HCT116 (cell line): Measurements from ENCODE around the gene CCDC8. TPM values are rescaled to one million over a fixed set of nuclear protein-coding genes. Genes with fewer than 3 reads are reported as not detected.

Experiments used
- ATAC-seq: fragments of 200-7000 bp; cut with Tn5 transposase; 2 replicates; pipeline ENCODE4 v1.9.1; 2020; ENCODE audit warnings: mild to moderate bottlenecking, moderate library complexity
- BruUV-seq: library from RNA; stranded (reverse); fragments of 400-500 nt; replicated peaks from 2 replicates; lab custom pipeline; 2021; lab: Mats Ljungman, UMichigan
- CTCF ChIA-PET: fragments of 300-600 bp; sonication (Branson Sonifier 250); formaldehyde crosslinking; loops from one replicate; lab custom pipeline; 2021; ENCODE audit warnings: antibody characterized with exemption; lab: Charles Lee
- POLR2A ChIA-PET: fragments of 300-600, 350-600 bp; sonication (Branson Sonifier 250); formaldehyde crosslinking; loops from one replicate; lab custom pipeline; 2021; ENCODE audit warnings: antibody characterized with exemption; lab: Charles Lee
- RAD21 ChIA-PET, 2 experiments: fragments of 300-600 bp; sonication (Branson Sonifier 250); formaldehyde crosslinking; loops; one replicate each; lab custom pipeline; 2023; ENCODE audit warnings: low total read pairs in 2 of 2; ENCODE audit not compliant: uncharacterized antibody in 2 of 2, unreplicated experiment in 2 of 2, low non-redundant PET in 1 of 2; lab: Charles Lee
- DNase-seq: peaks from one replicate; pipeline ENCODE4 v3.0.0-alpha.2; 2010; ENCODE audit warnings: low read depth, low spot score
- H2AFZ ChIP-seq: fragments of 200-600 bp; shearing (Covaris generic), sonication (generic); 2 replicates; pipeline ENCODE4 v1.6.1; 2017; ENCODE audit warnings: low read depth, mixed run types, mixed read lengths, antibody characterized with exemption, low read length; ENCODE audit not compliant: poor library complexity, severe bottlenecking
- H3K27ac ChIP-seq: 2 replicates; pipeline ENCODE4 v1.5.1; 2012; ENCODE audit warnings: low read depth, low read length
- H3K27me3 ChIP-seq: fragments of 200-600 bp; sonication (generic); 2 replicates; pipeline ENCODE4 v1.6.1; 2016; ENCODE audit warnings: mixed run types, low read length, mixed read lengths; ENCODE audit not compliant: insufficient read depth
- H3K36me3 ChIP-seq, 2 experiments: fragments of 200-500 bp in 1 of 2; fragments of 200-600 bp in 1 of 2; sonication (Bioruptor generic) in 1 of 2; sonication (generic) in 1 of 2; 2 replicates each; pipeline versions ENCODE4 v1.5.1 to v1.6.1; 2014 to 2016; ENCODE audit warnings: low read length in 2 of 2, inconsistent platforms in 1 of 2, mixed read lengths in 1 of 2, mixed run types in 1 of 2; ENCODE audit not compliant: insufficient read depth in 2 of 2, control insufficient read depth in 1 of 2
- H3K4me1 ChIP-seq, 2 experiments: fragments of 200-600 bp in 1 of 2; sonication (generic) in 1 of 2; 2 replicates each; pipeline versions ENCODE4 v1.5.1 to v1.6.1; 2012 to 2017; ENCODE audit warnings: low read length in 2 of 2, inconsistent platforms in 1 of 2, mild to moderate bottlenecking in 1 of 2, mixed read lengths in 1 of 2, mixed run types in 1 of 2, moderate library complexity in 1 of 2; ENCODE audit not compliant: insufficient read depth in 2 of 2, control insufficient read depth in 1 of 2
- H3K4me2 ChIP-seq: fragments of 200-600 bp; sonication (generic); 2 replicates; pipeline ENCODE4 v1.6.1; 2017; ENCODE audit warnings: mixed run types, low read length, mixed read lengths
- H3K4me3 ChIP-seq, 2 experiments: fragments of 200-600 bp in 1 of 2; sonication (generic) in 1 of 2; replicated peaks in 1 of 2; 2 replicates each; pipeline ENCODE4 v1.5.1; 2011 to 2016; ENCODE audit warnings: low read length in 2 of 2, control low read depth in 1 of 2, low read depth in 1 of 2, mild to moderate bottlenecking in 1 of 2, mixed read lengths in 1 of 2, mixed run types in 1 of 2
- H3K79me2 ChIP-seq: fragments of 200-600 bp; sonication (generic); 2 replicates; pipeline ENCODE4 v1.6.1; 2017; ENCODE audit warnings: mild to moderate bottlenecking, mixed run types, low read length, moderate library complexity, mixed read lengths; ENCODE audit not compliant: insufficient read depth
- H3K9ac ChIP-seq: fragments of 200-600 bp; sonication (generic); 2 replicates; pipeline ENCODE4 v1.6.1; 2016; ENCODE audit warnings: low read length, mixed read lengths
- H3K9me2 ChIP-seq: fragments of 200-600 bp; sonication (generic), shearing (Covaris generic); 2 replicates; pipeline ENCODE4 v1.6.1; 2017; ENCODE audit warnings: mixed run types, mild to moderate bottlenecking, moderate library complexity; ENCODE audit not compliant: insufficient read depth
- H3K9me3 ChIP-seq, 2 experiments: fragments of 200-500 bp in 1 of 2; fragments of 200-600 bp in 1 of 2; sonication (Bioruptor generic) in 1 of 2; sonication (generic) in 1 of 2; 2 replicates each; pipeline ENCODE4 v1.6.1; 2014 to 2017; ENCODE audit warnings: low read length in 2 of 2, mixed read lengths in 2 of 2, inconsistent platforms in 1 of 2, low read depth in 1 of 2, mild to moderate bottlenecking in 1 of 2, mixed run types in 1 of 2, moderate library complexity in 1 of 2; ENCODE audit not compliant: control insufficient read depth in 1 of 2, insufficient read depth in 1 of 2
- H4K20me1 ChIP-seq: fragments of 200-600 bp; sonication (generic), shearing (Covaris generic); 2 replicates; pipeline ENCODE4 v1.6.1; 2017; ENCODE audit warnings: mixed run types, mild to moderate bottlenecking, moderate library complexity; ENCODE audit not compliant: insufficient read depth
- ATF3 ChIP-seq: IDR thresholded peaks from 2 replicates; pipeline ENCODE4 v1.6.1; 2012
- CBX3 ChIP-seq: IDR thresholded peaks from 2 replicates; pipeline ENCODE4 v1.6.1; 2012; ENCODE audit warnings: low read depth
- CEBPB ChIP-seq: IDR thresholded peaks from 2 replicates; pipeline ENCODE4 v1.6.1; 2012; ENCODE audit warnings: low read depth
- CTCF ChIP-seq, 3 experiments: fragments of 200-600 bp in 1 of 3; sonication (generic) in 1 of 3; IDR thresholded peaks in 2 of 3; conservative IDR thresholded peaks in 1 of 3; 2 replicates each; pipeline ENCODE4 v1.5.1; 2012 to 2017; ENCODE audit warnings: low read depth in 2 of 3, low read length in 2 of 3, antibody characterized with exemption in 1 of 3, borderline replicate concordance in 1 of 3, control low read depth in 1 of 3, mild to moderate bottlenecking in 1 of 3, mixed read lengths in 1 of 3, mixed run types in 1 of 3, moderate library complexity in 1 of 3; ENCODE audit not compliant: insufficient read depth in 1 of 3
- EGR1 ChIP-seq: IDR thresholded peaks from 2 replicates; pipeline ENCODE4 v1.6.1; 2012; ENCODE audit warnings: low read depth
- ELF1 ChIP-seq: IDR thresholded peaks from 2 replicates; pipeline ENCODE4 v1.6.1; 2012; ENCODE audit warnings: low read depth, borderline replicate concordance
- EZH2phosphoT487 ChIP-seq: fragments of 200-600 bp; IDR thresholded peaks from 2 replicates; pipeline ENCODE4 v1.6.1; 2018; ENCODE audit warnings: antibody characterized with exemption, borderline replicate concordance
- FOSL1 ChIP-seq: IDR thresholded peaks from 2 replicates; pipeline ENCODE4 v1.6.1; 2012; ENCODE audit warnings: low read depth
- JUND ChIP-seq: IDR thresholded peaks from 2 replicates; pipeline ENCODE4 v1.6.1; 2012
- MAX ChIP-seq: IDR thresholded peaks from 2 replicates; pipeline ENCODE4 v1.6.1; 2012
- POLR2AphosphoS5 ChIP-seq: IDR thresholded peaks from 2 replicates; pipeline ENCODE4 v1.6.1; 2011; ENCODE audit warnings: mild to moderate bottlenecking, low read depth, low read length, moderate library complexity
- RAD21 ChIP-seq: IDR thresholded peaks from 2 replicates; pipeline ENCODE4 v1.6.1; 2012; ENCODE audit warnings: low read depth, mild to moderate bottlenecking
- SIN3A ChIP-seq: IDR thresholded peaks from 2 replicates; pipeline ENCODE4 v1.6.1; 2012; ENCODE audit warnings: low read depth
- SRF ChIP-seq: IDR thresholded peaks from 2 replicates; pipeline ENCODE4 v1.6.1; 2012; ENCODE audit warnings: low read depth
- YY1 ChIP-seq: IDR thresholded peaks from 2 replicates; pipeline ENCODE4 v1.6.1; 2011; ENCODE audit warnings: low read length, low read depth, moderate library complexity, mild to moderate bottlenecking; ENCODE audit not compliant: insufficient replicate concordance; ENCODE audit errors: extremely low read depth
- intact Hi-C: fragments of 100-400 bp; cut with micrococcal nuclease; formaldehyde crosslinking; loops from 2 replicates; pipeline ENCODE4 v1.10.0; 2022
- total RNA-seq: library from RNA; stranded (reverse); gene quantifications from one replicate; pipeline ENCODE4 v1.2.1, GENCODE V29; 2021; ENCODE audit not compliant: unreplicated experiment
- TF ChIP-seq, protein P1 (sequence below): IDR thresholded peaks from 2 replicates; pipeline ENCODE4 v1.6.1; 2011; ENCODE audit warnings: mild to moderate bottlenecking, low read length, moderate library complexity; ENCODE audit not compliant: insufficient replicate concordance; ENCODE audit errors: extremely low read depth

Gene CCDC8
- total RNA-seq, 1 experiment from 2014 or later = 0.10 TPM

- Histone ChIP-seq H4K20me1 (no peaks in the 10 kb centered on the region), H3K4me3 (no peak overlapping the region), H3K9me3 (no peaks in the 10 kb centered on the region), H3K79me2 (no peaks in the 10 kb centered on the region), H3K4me2 (peak overlapping the region; percentile 69), H3K9me2 (no peaks in the 10 kb centered on the region), H3K36me3 (no peaks in the 10 kb centered on the region), H3K9ac (no peak overlapping the region), H3K4me1 (peaks cover 3 to 6% of the 10 kb centered on the region in 2 experiments; a peak in 3 of 4 replicates), H3K27me3 (no peaks in the 10 kb centered on the region), H2AFZ (peak overlapping the region; percentile 67), H3K27ac (no peak overlapping the region)
- intact Hi-C loops = no loop called here
- 0 out of 2 replicates have a peak, but pooled peaks have one; percentile 28 for TF ChIP-seq CBX3
- no peak for TF ChIP-seq EGR1
- no peak for TF ChIP-seq YY1
- peak; percentile 28; the same call in 1 of the 2 replicates for TF ChIP-seq JUND
- peak; percentile 38; the same call in 1 of the 2 replicates for TF ChIP-seq FOSL1
- no peak for TF ChIP-seq CEBPB
- ChIA-PET POLR2A (no interaction called here), RAD21 (no interaction called here), CTCF (no interaction called here)
- DNase-seq (no peak), ATAC-seq (peak; percentile 52)
- no TSS peak for BruUV-seq
These were observed 29.6 kb upstream of the CCDC8 start for GRCh38 chr19:46442808-46443450.

DNA sequence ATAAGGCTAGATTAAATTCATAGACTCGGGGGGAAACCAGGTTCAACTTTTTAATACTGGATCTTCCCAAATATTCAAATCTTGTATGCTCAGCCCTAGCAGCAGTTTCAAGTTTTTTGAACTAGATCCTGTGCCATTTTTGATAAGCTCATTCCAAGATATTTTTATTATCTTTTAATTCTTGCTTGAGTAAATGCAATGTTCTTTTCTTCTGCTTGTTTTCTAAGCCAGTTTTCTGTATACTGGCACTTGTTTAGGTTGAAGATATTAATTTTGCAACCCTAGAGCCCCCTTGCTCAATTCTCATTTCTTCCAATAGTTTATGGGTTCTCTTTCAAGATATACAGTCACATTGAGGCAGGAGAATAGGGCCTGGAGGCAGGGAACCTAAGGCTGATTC is 28.5 kb upstream of the CCDC8 start:
- Histone ChIP-seq H3K27ac (no peak overlapping the region), H3K9ac (no peak overlapping the region), H2AFZ (no peak overlapping the region), H3K9me2 (no peaks in the 10 kb centered on the region), H3K4me1 (peaks cover 3 to 6% of the 10 kb centered on the region in 2 experiments; a peak in 3 of 4 replicates), H3K36me3 (no peaks in the 10 kb centered on the region), H4K20me1 (no peaks in the 10 kb centered on the region), H3K79me2 (no peaks in the 10 kb centered on the region), H3K4me2 (no peak overlapping the region), H3K27me3 (no peaks in the 10 kb centered on the region), H3K4me3 (no peak overlapping the region), H3K9me3 (no peaks in the 10 kb centered on the region)
- POLR2A ChIA-PET = no interaction called here
- DNase-seq (no peak), ATAC-seq (no peak)
- RAD21 ChIA-PET = no interaction called here
- no TSS peak for BruUV-seq
- CTCF ChIA-PET = no interaction called here
- intact Hi-C loops = no loop called here
- TF ChIP-seq CEBPB (no peak), SIN3A (no peak), ATF3 (no peak), RAD21 (no peak), EGR1 (no peak), EZH2phosphoT487 (no peak), MAX (no peak), SRF (no peak), FOSL1 (no peak), POLR2AphosphoS5 (no peak), CTCF (IDR thresholded peaks at IDR 0.05 in 2 of 3, conservative IDR thresholded peaks at IDR 0.05 in 1 of 3; ENCODE audit: borderline replicate concordance in 1 of 3, insufficient read depth in 1 of 3, low read depth in 2 of 3, low read length in 2 of 3) (no peak), YY1 (no peak), ELF1 (no peak)
- TF ChIP-seq, protein P1, sequence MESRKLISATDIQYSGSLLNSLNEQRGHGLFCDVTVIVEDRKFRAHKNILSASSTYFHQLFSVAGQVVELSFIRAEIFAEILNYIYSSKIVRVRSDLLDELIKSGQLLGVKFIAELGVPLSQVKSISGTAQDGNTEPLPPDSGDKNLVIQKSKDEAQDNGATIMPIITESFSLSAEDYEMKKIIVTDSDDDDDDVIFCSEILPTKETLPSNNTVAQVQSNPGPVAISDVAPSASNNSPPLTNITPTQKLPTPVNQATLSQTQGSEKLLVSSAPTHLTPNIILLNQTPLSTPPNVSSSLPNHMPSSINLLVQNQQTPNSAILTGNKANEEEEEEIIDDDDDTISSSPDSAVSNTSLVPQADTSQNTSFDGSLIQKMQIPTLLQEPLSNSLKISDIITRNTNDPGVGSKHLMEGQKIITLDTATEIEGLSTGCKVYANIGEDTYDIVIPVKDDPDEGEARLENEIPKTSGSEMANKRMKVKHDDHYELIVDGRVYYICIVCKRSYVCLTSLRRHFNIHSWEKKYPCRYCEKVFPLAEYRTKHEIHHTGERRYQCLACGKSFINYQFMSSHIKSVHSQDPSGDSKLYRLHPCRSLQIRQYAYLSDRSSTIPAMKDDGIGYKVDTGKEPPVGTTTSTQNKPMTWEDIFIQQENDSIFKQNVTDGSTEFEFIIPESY = no peak
